ENCODE data around the gene TRIP13.
"Not testable (repeated sequence)": the region's sequence is repeated elsewhere in the genome, so short reads cannot be mapped to it uniquely, and the experiment has no call there.

TRIP13 gene

DNA sequence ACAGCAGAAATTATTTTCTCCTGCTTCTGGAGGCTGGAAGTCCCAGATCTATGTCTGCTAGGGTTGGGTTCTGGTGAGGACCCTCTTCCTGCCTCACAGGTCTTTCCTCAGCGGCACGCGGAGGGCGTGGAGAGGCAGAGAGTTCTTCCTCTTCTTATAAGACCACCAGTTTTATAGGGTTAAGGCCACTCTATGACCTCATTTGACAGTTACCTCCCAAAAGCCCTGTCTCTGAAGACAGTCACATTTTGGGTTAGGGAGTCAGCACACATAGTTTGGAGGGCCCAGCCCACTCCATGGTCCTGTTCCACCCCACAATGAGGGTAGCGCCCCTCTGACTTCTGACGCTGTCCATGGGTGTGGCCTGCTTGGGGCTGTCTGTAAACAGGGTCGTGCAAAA, 46.7 kb downstream of the TRIP13 start:
- no peak for DNase-seq

GRCh38 chr5:940741-941140, 48.1 kb downstream of the TRIP13 start:
- DNase-seq = not testable (repeated sequence)

DNA sequence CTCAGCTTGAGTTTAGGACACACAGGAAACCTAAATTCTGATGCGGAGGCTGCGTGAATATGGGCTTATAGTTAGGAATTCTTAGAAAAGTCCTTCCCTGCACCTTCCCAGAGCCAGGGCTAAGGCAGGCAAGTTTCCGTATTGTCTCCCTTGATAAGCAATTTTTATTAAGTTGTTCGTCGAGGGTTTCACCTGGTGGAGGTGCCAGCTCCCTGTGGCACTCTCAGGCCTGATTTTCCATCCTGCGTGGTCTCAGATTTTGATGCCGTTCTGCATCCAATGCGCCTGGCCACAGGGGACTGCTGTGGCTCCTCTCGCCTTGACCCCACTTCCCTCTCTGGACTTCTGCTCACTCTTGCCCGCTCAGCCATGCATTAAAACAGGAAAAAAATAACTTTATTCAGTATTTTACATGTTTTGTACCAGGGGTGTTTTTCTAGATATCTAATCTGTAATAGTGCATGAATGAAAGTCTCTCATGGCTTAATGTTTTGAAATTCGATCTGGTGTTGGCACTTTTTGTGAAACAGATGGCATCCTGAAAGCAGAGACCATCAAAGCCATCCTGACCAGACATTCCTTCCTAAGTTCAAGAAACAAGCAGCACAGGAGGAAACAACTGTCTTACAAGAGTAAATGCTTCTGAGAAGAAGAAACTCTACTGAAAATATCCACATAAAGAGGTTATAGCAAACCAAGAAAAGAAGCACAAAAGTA, 50.7 kb downstream of the TRIP13 start:
- no peak for DNase-seq

DNA sequence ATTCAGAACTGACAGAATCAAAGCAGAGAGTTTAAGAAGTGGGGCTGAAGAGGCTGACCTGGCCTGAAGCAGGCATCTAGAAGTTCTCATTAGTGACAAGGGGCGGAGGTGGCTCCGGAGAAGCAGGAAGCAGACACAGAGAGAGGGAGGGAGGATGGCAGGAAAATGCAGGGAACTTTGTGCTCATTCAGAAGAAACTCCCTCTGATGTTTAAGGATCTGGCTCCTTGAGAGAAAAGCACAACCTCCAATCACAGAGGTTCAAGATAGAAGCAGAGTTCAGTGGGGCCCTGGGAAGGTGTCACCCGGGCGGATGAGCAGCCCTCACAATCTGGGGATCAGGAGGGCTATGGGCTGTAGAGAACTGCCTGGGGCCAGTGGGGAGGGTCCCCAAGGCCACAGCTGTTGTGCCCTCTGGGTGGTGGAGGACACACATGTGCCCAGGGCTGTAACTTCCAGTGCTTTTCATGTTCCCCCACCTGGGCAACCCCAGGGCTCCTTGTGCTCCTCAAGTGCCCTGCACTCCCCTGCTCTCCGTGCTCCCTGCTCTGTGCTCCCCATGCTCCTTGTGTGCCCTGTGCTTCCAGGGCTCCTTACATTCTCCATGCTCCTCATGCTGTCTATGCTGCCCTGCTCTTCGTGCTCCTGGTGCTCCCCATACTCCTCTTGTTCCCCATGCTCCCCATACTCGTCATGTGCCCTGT, 51.4 kb downstream of the TRIP13 start:
- DNase-seq = no peak

- DNase-seq = no peak
These were observed 51.9 kb downstream of the TRIP13 start for GRCh38 chr5:944621-944927.

DNA sequence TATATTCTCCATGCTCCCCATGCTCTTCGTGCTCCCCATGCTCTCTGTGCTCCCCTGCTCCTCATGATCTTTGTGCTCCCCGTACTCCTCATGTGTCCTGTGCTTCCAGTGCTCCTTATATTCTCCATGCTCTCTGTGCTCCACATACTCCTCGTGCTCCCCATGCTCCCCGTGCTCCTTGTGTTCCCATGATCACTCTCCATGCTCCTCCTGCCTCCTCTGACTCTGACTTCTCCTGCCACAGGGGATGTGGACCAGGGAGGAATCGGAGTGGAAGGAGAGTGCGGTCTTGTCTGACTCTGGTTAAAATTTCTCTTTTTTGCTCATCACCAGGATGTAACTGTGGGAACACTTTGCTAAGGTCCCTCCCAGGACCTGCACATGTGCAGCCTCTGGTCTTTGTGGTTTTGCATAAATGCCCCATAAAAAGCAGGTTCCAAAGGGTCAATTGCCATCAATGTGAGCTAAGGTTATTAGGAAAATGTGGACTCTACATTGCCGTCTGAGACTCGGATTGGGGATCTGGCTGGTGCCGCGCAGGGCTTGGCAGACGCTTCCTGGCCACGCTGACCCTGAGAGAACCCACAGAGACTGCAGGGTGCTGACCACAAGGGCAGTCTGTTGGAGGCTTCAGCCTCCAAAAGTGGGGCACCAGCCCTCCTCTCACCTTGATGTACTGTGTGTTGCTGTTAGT, 52.5 kb downstream of the TRIP13 start:
- no peak for DNase-seq

- no peak for DNase-seq
These were observed 53.2 kb downstream of the TRIP13 start for GRCh38 chr5:945691-946551.

DNA sequence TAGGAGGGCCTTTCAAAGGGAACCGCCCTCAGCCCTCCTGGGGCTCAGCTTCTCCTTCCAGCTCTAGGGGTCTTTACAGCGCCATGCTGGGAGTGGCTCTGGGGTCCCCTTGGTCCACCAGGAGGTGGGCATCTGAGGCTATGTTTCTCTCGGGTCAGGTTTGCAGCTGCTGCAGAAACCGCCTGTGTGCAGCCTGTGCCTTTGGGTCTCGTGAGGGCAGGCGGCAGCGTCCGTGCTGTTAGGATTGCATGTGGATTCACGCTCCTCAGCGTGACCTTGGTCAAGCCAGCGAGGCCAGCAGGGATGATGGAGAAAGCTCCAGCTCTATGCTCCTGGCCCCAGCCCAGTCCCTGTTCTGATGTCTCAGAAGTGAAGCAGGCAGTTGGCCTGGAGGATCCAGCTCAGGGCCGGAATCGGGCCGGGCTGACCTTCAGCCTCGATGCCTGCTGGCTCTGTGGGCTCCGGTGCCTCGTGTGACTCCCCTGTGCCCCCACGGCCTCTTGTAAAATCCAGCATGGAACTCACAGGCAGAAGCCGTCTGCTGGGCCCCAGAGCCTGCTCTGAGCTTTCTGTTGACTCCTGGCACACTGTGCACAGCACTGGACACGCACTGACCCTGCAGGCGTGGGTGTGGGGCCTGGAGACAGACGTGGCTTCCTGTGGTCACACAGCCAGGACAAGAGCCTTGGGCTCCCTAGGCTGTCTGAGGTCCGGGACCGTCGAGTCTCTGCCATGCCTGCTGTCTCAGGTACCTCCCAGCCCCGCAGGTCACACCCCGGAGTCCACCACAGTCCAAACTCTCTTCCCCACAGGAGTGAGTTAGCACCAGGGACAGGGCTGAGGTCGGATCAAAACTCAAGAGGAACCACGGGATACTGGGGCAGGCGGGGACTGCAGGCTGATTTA, 54.3 kb downstream of the TRIP13 start:
- DNase-seq = no peak

DNA sequence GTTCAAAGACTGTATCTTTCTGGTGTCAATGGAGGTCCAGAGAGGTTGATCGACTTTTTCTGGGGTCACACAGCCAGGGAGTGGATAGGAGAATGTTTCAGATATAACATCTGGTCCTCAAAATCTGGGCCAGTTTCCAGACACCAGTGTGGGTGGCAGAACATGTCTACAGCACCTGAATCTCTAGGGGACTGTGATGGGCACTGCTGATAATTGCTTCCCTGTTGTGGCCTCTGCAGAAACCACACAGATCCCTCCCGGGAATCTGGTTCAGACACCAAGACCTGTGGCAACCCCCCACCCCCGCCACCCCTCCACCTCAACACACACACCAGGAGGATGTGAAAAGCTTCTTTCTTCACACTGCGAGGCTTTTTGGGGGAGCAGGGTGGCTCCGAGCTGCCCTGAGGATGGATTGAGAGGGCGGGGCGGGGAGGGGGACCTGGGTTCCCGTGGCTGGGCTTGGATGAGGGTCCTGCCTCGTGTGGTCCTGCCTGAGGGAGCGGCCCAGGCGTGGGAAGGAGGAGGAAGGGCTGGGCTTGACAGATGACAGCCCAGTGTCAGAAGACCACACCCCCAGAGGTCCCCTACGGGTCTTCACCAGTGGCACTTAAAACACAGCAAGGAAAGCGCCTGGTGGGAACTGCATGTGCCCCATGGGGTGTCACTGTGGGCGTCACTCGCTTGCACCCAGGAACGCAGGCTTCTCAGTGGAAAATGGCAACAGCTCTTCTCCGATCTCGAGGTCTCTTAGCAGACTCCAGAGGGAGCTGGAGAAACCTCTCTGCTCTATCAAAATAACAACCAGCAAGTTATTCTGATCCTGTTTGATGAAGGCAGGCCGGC, 55.2 kb downstream of the TRIP13 start:
- DNase-seq = no peak

GRCh38 chr5:948472-949274, 56.0 kb downstream of the TRIP13 start:
- DNase-seq = no peak

DNA sequence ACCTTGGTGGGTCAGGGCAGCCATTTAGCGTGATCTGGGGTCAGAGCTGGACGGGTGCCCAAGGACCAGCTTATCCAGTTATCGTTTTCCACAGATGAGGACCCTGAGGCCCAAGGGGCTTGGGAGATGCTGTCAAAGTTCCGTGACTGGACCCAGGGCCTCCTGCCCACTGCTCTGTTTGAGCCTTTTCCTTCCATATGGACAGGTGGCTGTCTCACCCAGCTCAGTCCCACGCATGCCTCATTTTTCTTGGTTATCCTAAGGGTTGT, 56.5 kb downstream of the TRIP13 start:
- DNase-seq = no peak

GRCh38 chr5:949815-950560, 57.3 kb downstream of the TRIP13 start:
- no peak for DNase-seq

- no peak for DNase-seq
These were observed 59.4 kb downstream of the TRIP13 start for GRCh38 chr5:951940-952596.

- DNase-seq = no peak
These were observed 60.0 kb downstream of the TRIP13 start for GRCh38 chr5:952597-953271.

GRCh38 chr5:953535-954449, 61.1 kb downstream of the TRIP13 start:
- DNase-seq = no peak

DNA sequence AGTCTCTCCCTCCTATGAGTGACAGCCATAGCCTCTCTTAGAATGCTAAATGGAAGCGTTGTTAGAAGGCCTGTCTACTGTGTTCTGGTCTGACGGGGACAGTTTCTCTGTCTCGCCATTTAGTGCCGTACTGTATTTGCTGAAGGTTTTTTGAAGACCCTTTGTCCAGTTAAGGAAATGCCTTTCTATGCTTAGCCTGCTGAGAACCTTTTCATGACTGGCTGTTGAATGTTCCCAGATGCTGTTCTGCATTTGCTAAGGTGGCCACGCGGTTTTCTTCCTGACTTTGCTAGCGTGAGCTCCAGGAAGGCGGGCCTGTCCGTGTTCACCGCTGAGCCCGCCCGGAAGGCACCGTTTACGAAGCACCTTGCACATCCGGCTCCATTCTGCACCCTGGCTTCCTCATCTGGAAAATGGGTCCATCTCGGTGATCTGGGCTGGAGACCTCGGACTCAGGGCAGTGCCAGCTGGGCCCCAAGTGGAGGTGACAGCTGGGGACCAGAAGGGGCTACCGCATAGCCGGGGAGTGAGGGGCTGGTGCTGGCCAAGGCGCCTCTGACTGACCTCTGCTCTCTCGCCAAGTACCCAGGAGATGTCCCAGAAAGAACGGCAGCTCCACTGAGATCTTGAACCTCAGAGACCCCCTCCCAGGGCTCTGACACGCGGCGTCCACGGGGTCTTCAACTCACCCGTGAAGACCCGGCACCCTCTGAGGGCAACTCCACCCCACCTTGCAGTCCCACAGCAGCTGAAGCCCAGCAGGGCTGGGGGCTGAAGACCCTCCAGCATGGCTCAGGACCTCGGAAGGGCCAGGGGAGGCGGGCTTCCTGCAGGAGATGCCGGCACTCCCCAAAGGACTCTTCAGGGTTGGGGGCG, 63.4 kb downstream of the TRIP13 start:
- no peak for DNase-seq

Measured in stimulated activated CD4-positive, alpha-beta T cell treated with anti-CD3 and anti-CD28 coated beads, Interleukin-4, amount 100 ng/mL, for 24 hours (primary cell).